ENCODE measurements around the gene ACVR2B. TPM values are rescaled to one million over a fixed set of nuclear protein-coding genes. Genes with fewer than 3 reads are reported as not detected.

ACVR2B gene
- total and polyA plus RNA-seq, 2 experiments from 2014 or later = 27.9 to 98.7 TPM

- H3F3A ChIP-seq (replicated peaks; ENCODE audit: low read depth) = no peaks in the 10 kb centered on the region
- no peak overlapping the region for H3K27ac ChIP-seq (ENCODE audit: low read depth)
- H3K4me1 Mint-ChIP-seq = no peaks in the 10 kb centered on the region
- H4K20me1 ChIP-seq (replicated peaks; ENCODE audit: insufficient read depth) = peaks cover 10% of the 10 kb centered on the region; the same call in 1 of the 2 replicates
- H3K36me3 Mint-ChIP-seq (ENCODE audit: low read depth) = peaks cover 66% of the 10 kb centered on the region
- H3K4me2 ChIP-seq = no peak overlapping the region
- H3K9me3 Mint-ChIP-seq = no peaks in the 10 kb centered on the region
- H3K4me3 ChIP-seq = no peak overlapping the region
- ATAC-seq (no peak), DNase-seq (ENCODE audit: low spot score) (no peak)
- no peaks in the 10 kb centered on the region for H3K27me3 ChIP-seq (ENCODE audit: insufficient read depth)
- peaks cover 2% of the 10 kb centered on the region for H3K27me3 Mint-ChIP-seq (ENCODE audit: insufficient read depth, low read depth, poor library complexity)
- H3K9me2 ChIP-seq (ENCODE audit: insufficient read depth) = no peaks in the 10 kb centered on the region
- no peak for TF ChIP-seq EZH2phosphoT487 (IDR thresholded peaks at IDR 0.05; ENCODE audit: unreplicated experiment)
- TF ChIP-seq NANOG (IDR thresholded peaks at IDR 0.05; ENCODE audit: borderline replicate concordance) = no peak
- no peak for TF ChIP-seq ZNF114 (CRISPR knock-in tag; IDR thresholded peaks at IDR 0.05)
- no peak for TF ChIP-seq STAT1 (IDR thresholded peaks at IDR 0.05; ENCODE audit: unreplicated experiment)
- TF ChIP-seq EZH2 (IDR thresholded peaks at IDR 0.05; ENCODE audit: low read depth, unreplicated experiment) = no peak
- TF ChIP-seq REST (IDR thresholded peaks at IDR 0.05; ENCODE audit: unreplicated experiment) = no peak
- TF ChIP-seq POLR2AphosphoS5 (IDR thresholded peaks at IDR 0.05; ENCODE audit: low read depth) = no peak
- TF ChIP-seq CTCF (conservative IDR thresholded peaks at IDR 0.05; ENCODE audit: low read depth in 2 of 2) = no peak
- TF ChIP-seq JUNB (IDR thresholded peaks at IDR 0.05; ENCODE audit: unreplicated experiment) = no peak
- no peak for TF ChIP-seq ZNF462 (CRISPR knock-in tag; IDR thresholded peaks at IDR 0.05)
- TF ChIP-seq CREB1 (CRISPR knock-in tag; IDR thresholded peaks at IDR 0.05; ENCODE audit: low read depth) = no peak
- no peak for TF ChIP-seq ZNF331 (CRISPR knock-in tag; IDR thresholded peaks at IDR 0.05; ENCODE audit: low read depth)
- TF ChIP-seq ETS1 (IDR thresholded peaks at IDR 0.05) = no peak
- H3K36me3 ChIP-seq (ENCODE audit: insufficient read depth) = peaks cover 30% of the 10 kb centered on the region
- no peak overlapping the region for H3K4me3 Mint-ChIP-seq
- H3K4me1 ChIP-seq (ENCODE audit: insufficient read depth) = no peaks in the 10 kb centered on the region
- no peak overlapping the region for H2AFZ ChIP-seq
- peaks cover 10% of the 10 kb centered on the region; the same call in 1 of the 2 replicates for H3K79me2 ChIP-seq (replicated peaks; ENCODE audit: insufficient read depth)
- no peak overlapping the region for H3K27ac Mint-ChIP-seq
These were observed 29.3 kb downstream of the ACVR2B start for GRCh38 chr3:38482951-38483350.
